RWPE2 (cell line): ENCODE data around the gene CDC42EP4.

ENCODE experiments used
- ATAC-seq: fragments of 200-7000 bp; cut with Tn5 transposase; 3 replicates; pipeline ENCODE4 v1.9.1; 2021; ENCODE audit warnings: low read depth
- DNase-seq: peaks from one replicate; pipeline ENCODE4 v3.0.0-alpha.2; 2020; ENCODE audit warnings: low spot score
- H3K27ac ChIP-seq: fragments of 450-650 bp; 2 replicates; pipeline ENCODE4 v1.5.1; 2017; ENCODE audit warnings: mild to moderate bottlenecking; ENCODE audit not compliant: poor library complexity, severe bottlenecking
- H3K27me3 ChIP-seq: fragments of 250-450 bp; sonication (Bioruptor Pico); 2 replicates; pipeline ENCODE4 v1.5.1; 2021; ENCODE audit warnings: mild to moderate bottlenecking, moderate library complexity; ENCODE audit not compliant: insufficient read depth, poor library complexity, severe bottlenecking
- H3K36me3 ChIP-seq: fragments of 250-450 bp; sonication (Bioruptor Pico); 2 replicates; pipeline ENCODE4 v1.5.1; 2020; ENCODE audit warnings: low read depth, mild to moderate bottlenecking, moderate library complexity
- H3K4me1 ChIP-seq: fragments of 250-450 bp; sonication (Bioruptor Pico); 2 replicates; pipeline ENCODE4 v1.5.1; 2021; ENCODE audit warnings: mild to moderate bottlenecking, moderate library complexity; ENCODE audit not compliant: insufficient read depth, poor library complexity, severe bottlenecking
- H3K4me3 ChIP-seq: fragments of 250-450 bp; sonication (Bioruptor Pico); 2 replicates; pipeline ENCODE4 v1.5.1; 2021; ENCODE audit warnings: mild to moderate bottlenecking, moderate library complexity; ENCODE audit not compliant: severe bottlenecking
- H3K9me3 ChIP-seq: fragments of 250-450 bp; sonication (Bioruptor Pico); 2 replicates; pipeline ENCODE4 v1.5.1; 2021; ENCODE audit warnings: mild to moderate bottlenecking, moderate library complexity; ENCODE audit not compliant: severe bottlenecking
- CTCF ChIP-seq: fragments of 450-650 bp; IDR thresholded peaks from one replicate; pipeline ENCODE4 v1.5.1; 2017; ENCODE audit warnings: mild to moderate bottlenecking, moderate library complexity; ENCODE audit not compliant: poor library complexity, severe bottlenecking

Gene CDC42EP4

GRCh38 chr17:73311781-73312641 is at the start of gene CDC42EP4:
CDC42EP4 (minus strand) TSS chr17:73312001; CDS start chr17:73286500, 25,501 bp downstream.
- peak within 1 kb of the TSS; percentile 87 for H3K27ac ChIP-seq
- H3K4me3 ChIP-seq = peak within 1 kb of the TSS; percentile 79
- no peaks in the 10 kb centered on the region for H3K36me3 ChIP-seq
- H3K4me1 ChIP-seq = peaks cover 32% of the 10 kb centered on the region
- DNase-seq = peak; percentile 96
- no peaks in the 10 kb centered on the region for H3K27me3 ChIP-seq
- H3K9me3 ChIP-seq = no peaks in the 10 kb centered on the region
- peak; percentile 79 for ATAC-seq
- TF ChIP-seq CTCF = no peak

GRCh38 chr17:73360961-73361761 is 49.4 kb upstream of the CDC42EP4 start:
- no peak for ATAC-seq
- H3K4me1 ChIP-seq = peaks cover 4% of the 10 kb centered on the region
- TF ChIP-seq CTCF = no peak
- H3K9me3 ChIP-seq = no peaks in the 10 kb centered on the region
- no peak overlapping the region for H3K4me3 ChIP-seq
- H3K27ac ChIP-seq = no peak overlapping the region
- no peaks in the 10 kb centered on the region for H3K36me3 ChIP-seq
- DNase-seq = no peak
- H3K27me3 ChIP-seq = no peaks in the 10 kb centered on the region

DNA sequence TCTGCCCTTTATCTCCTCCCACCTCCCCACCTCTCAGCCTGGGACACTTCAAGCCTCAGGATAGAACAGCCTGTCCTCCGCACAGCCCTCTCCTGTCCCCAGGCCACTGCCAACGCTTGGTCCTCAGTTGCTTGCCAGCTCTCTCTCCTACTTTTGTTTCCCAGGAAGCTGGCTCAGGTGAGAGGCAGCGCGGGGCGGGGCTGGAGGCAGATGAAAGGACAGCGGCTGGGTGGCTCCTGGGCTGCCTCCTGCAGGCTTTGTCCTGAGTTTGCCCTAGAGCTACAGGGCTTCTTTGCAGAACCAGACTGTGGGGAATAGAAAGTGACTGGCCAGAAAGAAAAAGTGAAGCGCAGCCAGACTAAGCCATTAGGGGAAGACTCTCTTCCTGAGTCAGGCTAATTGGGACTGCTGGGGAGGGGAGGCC is 48.2 kb upstream of the CDC42EP4 start:
- H3K36me3 ChIP-seq = no peaks in the 10 kb centered on the region
- no peaks in the 10 kb centered on the region for H3K27me3 ChIP-seq
- peaks cover 4% of the 10 kb centered on the region for H3K4me1 ChIP-seq
- no peak overlapping the region for H3K27ac ChIP-seq
- no peak overlapping the region for H3K4me3 ChIP-seq
- DNase-seq = no peak
- peak; percentile 83 for ATAC-seq
- H3K9me3 ChIP-seq = no peaks in the 10 kb centered on the region
- TF ChIP-seq CTCF = peak; percentile 22

DNA sequence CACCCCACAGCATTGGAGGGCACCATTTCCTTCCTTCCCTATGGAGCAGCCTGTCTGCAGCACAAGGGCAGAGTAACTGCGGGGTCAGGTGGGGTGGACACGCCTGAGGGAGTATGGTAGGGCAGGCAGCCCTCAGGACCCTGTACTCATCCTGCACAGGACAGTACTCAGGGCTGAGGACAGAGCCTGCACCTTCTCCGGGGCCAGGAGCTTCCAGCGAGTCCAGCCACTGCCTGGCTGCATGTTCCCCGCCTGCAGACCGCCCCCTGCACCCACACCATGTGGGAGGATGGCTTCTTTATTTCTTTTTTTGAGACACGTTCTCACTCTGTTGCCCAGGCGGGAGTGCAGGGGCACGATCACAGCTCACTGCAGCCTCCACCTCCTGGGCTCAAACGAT is 47.6 kb upstream of the CDC42EP4 start:
- no peak for TF ChIP-seq CTCF
- no peak overlapping the region for H3K4me3 ChIP-seq
- no peak overlapping the region for H3K27ac ChIP-seq
- no peaks in the 10 kb centered on the region for H3K27me3 ChIP-seq
- H3K9me3 ChIP-seq = no peaks in the 10 kb centered on the region
- ATAC-seq (no peak), DNase-seq (no peak)
- H3K4me1 ChIP-seq = peaks cover 4% of the 10 kb centered on the region
- no peaks in the 10 kb centered on the region for H3K36me3 ChIP-seq
